ENCODE measurements around the gene HDDC3.

DNA sequence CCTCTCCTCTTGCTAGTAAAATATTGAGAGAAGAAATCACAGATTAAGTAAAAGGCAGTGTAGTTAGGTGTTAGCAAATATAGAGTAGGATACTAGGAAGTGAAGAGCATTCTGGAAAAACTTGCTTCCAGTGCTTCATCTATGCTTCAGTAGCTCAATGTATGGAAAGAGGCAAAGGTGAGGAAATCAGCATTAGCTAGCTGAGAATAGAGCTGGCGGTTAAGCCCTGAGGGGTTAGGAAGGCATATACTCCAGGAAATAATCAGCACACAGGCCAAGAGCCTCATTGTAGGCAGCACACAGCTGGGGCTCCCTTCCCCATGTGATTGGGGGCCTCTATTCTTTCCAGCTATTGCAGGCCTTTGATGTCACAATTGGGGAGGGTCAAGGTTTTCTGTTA lies 36.1 kb upstream of the HDDC3 start:
- TF ChIP-seq EZH2 (IDR thresholded peaks at IDR 0.05; ENCODE audit: insufficient read depth, poor library complexity, severe bottlenecking) (no peak), EZH2phosphoT487 (IDR thresholded peaks at IDR 0.05; ENCODE audit: insufficient read depth, low read depth) (no peak)
